Medulla oblongata (tissue), 1 donor: Measurements from ENCODE around the gene PADI6.
A peak's percentile ranks its signal among the peaks of the same experiment; 100 is the strongest.

ENCODE experiments used
- DNase-seq: peaks from one replicate; pipeline ENCODE4 v3.0.0-alpha.2; 2015; ENCODE audit errors: extremely low spot score

Gene PADI6

GRCh38 chr1:17356387-17357026 lies 15.5 kb upstream of the PADI6 start:
- no peak for DNase-seq

GRCh38 chr1:17358557-17358956 lies 13.4 kb upstream of the PADI6 start:
- no peak for DNase-seq

GRCh38 chr1:17359031-17359430 lies 13.0 kb upstream of the PADI6 start:
- no peak for DNase-seq

GRCh38 chr1:17359808-17360207 lies 12.2 kb upstream of the PADI6 start:
- no peak for DNase-seq

- DNase-seq: no peak
These were observed 11.6 kb upstream of the PADI6 start for GRCh38 chr1:17360272-17360956.

- no peak for DNase-seq
These were observed 10.3 kb upstream of the PADI6 start for GRCh38 chr1:17361687-17362086.

- no peak for DNase-seq
These were observed 8.6 kb upstream of the PADI6 start for GRCh38 chr1:17363351-17363750.

- no peak for DNase-seq
These were observed 8.2 kb upstream of the PADI6 start for GRCh38 chr1:17363771-17364170.

- peak; percentile 8 for DNase-seq
These were observed 6.7 kb upstream of the PADI6 start for GRCh38 chr1:17365293-17365692.

- no peak for DNase-seq
These were observed 2.5 kb upstream of the PADI6 start for GRCh38 chr1:17369466-17369865.

- DNase-seq: no peak
These were observed 1.4 kb upstream of the PADI6 start for GRCh38 chr1:17370618-17371017.

GRCh38 chr1:17372955-17373354 lies 959 bp downstream of the PADI6 start:
- no peak for DNase-seq

GRCh38 chr1:17375651-17376050 lies 3.7 kb downstream of the PADI6 start:
- DNase-seq: no peak

- DNase-seq: no peak
These were observed 5.4 kb downstream of the PADI6 start for GRCh38 chr1:17377325-17377953.

- no peak for DNase-seq
These were observed 9.2 kb downstream of the PADI6 start for GRCh38 chr1:17381161-17381560.

- DNase-seq: no peak
These were observed 20.3 kb downstream of the PADI6 start for GRCh38 chr1:17392199-17392740.

- peak; percentile 37 for DNase-seq
These were observed 21.2 kb downstream of the PADI6 start for GRCh38 chr1:17393230-17393629.

GRCh38 chr1:17397910-17398695 lies 26.1 kb downstream of the PADI6 start:
- DNase-seq: peak; percentile 66

GRCh38 chr1:17400725-17401341 lies 28.8 kb downstream of the PADI6 start:
- DNase-seq: no peak

- no peak for DNase-seq
These were observed 29.8 kb downstream of the PADI6 start for GRCh38 chr1:17401841-17402240.

- no peak for DNase-seq
These were observed 31.1 kb downstream of the PADI6 start for GRCh38 chr1:17403081-17403480.
